SK-N-SH (cell line): ENCODE data around the gene KDM6B. TPM values are rescaled to one million over a fixed set of nuclear protein-coding genes. Genes with fewer than 3 reads are reported as not detected.

Experiments
- CTCF ChIA-PET: fragments of 300-600, 350-600 bp; formaldehyde crosslinking; extraction: SDS; loops from one replicate; lab custom pipeline; 2021; lab: Yijun Ruan, JAX
- POLR2A ChIA-PET: fragments of 350-600 bp; sonication (Branson Sonifier 250); formaldehyde crosslinking; extraction: SDS; loops from one replicate; lab custom pipeline; 2020; ENCODE audit warnings: antibody characterized with exemption, inconsistent platforms; lab: Yijun Ruan, JAX
- DNase-seq: peaks from one replicate; pipeline ENCODE4 v3.0.0; 2012
- H2AFZ ChIP-seq: fragments of 200-600 bp; sonication (generic); 2 replicates; pipeline ENCODE4 v1.8.1; 2016; ENCODE audit warnings: antibody characterized with exemption, mild to moderate bottlenecking, low read depth
- H3F3A ChIP-seq: fragments of 200-600 bp; sonication (generic); replicated peaks from 2 replicates; pipeline ENCODE3; 2016; ENCODE audit warnings: antibody characterized with exemption, mild to moderate bottlenecking; ENCODE audit not compliant: insufficient read depth
- H3K27ac ChIP-seq, 2 experiments: fragments of 200-500 bp in 1 of 2; fragments of 200-600 bp in 1 of 2; sonication (Bioruptor generic) in 1 of 2; sonication (generic), shearing (Covaris generic) in 1 of 2; 2 replicates each; pipeline versions ENCODE4 v1.5.1 to v1.6.1; 2014 to 2016; ENCODE audit warnings: low read depth in 2 of 2, inconsistent platforms in 1 of 2, low read length in 1 of 2, mild to moderate bottlenecking in 1 of 2, mixed read lengths in 1 of 2
- H3K27me3 ChIP-seq: fragments of 200-600 bp; sonication (generic), shearing (Covaris generic); 2 replicates; pipeline ENCODE4 v1.6.1; 2016; ENCODE audit warnings: mixed run types; ENCODE audit not compliant: insufficient read depth
- H3K36me3 ChIP-seq, 2 experiments: fragments of 200-500 bp in 1 of 2; fragments of 200-600 bp in 1 of 2; sonication (Bioruptor generic) in 1 of 2; sonication (generic) in 1 of 2; replicated peaks in 1 of 2; 2 replicates each; pipeline versions ENCODE3 to v1.5.1; 2014 to 2016; ENCODE audit warnings: low read length in 1 of 2, mild to moderate bottlenecking in 1 of 2; ENCODE audit not compliant: insufficient read depth in 2 of 2, control insufficient read depth in 1 of 2
- H3K4me1 ChIP-seq, 2 experiments: fragments of 200-500 bp in 1 of 2; fragments of 200-600 bp in 1 of 2; sonication (Bioruptor generic) in 1 of 2; sonication (generic), shearing (Covaris generic) in 1 of 2; 2 replicates each; pipeline versions ENCODE4 v1.5.1 to v1.6.1; 2014 to 2016; ENCODE audit warnings: low read depth in 1 of 2, low read length in 1 of 2, mixed run types in 1 of 2; ENCODE audit not compliant: insufficient read depth in 2 of 2, control insufficient read depth in 1 of 2
- H3K4me2 ChIP-seq: fragments of 200-600 bp; sonication (generic), shearing (Covaris generic); 2 replicates; pipeline ENCODE4 v1.6.1; 2017; ENCODE audit warnings: mixed run types
- H3K4me3 ChIP-seq, 2 experiments: fragments of 200-500 bp in 1 of 2; fragments of 200-600 bp in 1 of 2; sonication (Bioruptor generic) in 1 of 2; sonication (generic), shearing (Covaris generic) in 1 of 2; 2 replicates each; pipeline versions ENCODE4 v1.5.1 to v1.8.1; 2014 to 2016; ENCODE audit warnings: low read depth in 2 of 2, inconsistent platforms in 1 of 2, low read length in 1 of 2, mild to moderate bottlenecking in 1 of 2, mixed read lengths in 1 of 2, moderate library complexity in 1 of 2
- H3K79me2 ChIP-seq: fragments of 200-600 bp; sonication (generic); 2 replicates; pipeline ENCODE4 v1.8.1; 2017; ENCODE audit warnings: mild to moderate bottlenecking; ENCODE audit not compliant: insufficient read depth
- H3K9ac ChIP-seq: fragments of 200-600 bp; sonication (generic); 2 replicates; pipeline ENCODE4 v1.6.1; 2017; ENCODE audit warnings: mixed run types
- H3K9me2 ChIP-seq: fragments of 200-600 bp; sonication (generic); 2 replicates; pipeline ENCODE4 v1.6.1; 2017; ENCODE audit warnings: mixed run types
- H3K9me3 ChIP-seq: fragments of 200-600 bp; sonication (generic); 2 replicates; pipeline ENCODE4 v1.6.1; 2017; ENCODE audit warnings: mixed run types, mild to moderate bottlenecking, moderate library complexity
- H4K20me1 ChIP-seq: fragments of 200-600 bp; sonication (generic); 2 replicates; pipeline ENCODE4 v1.6.1; 2017; ENCODE audit warnings: mild to moderate bottlenecking, mixed run types; ENCODE audit not compliant: insufficient read depth
- GATA2 ChIP-seq: sonication (generic); formaldehyde crosslinking; IDR thresholded peaks from 2 replicates; pipeline ENCODE4 v1.5.0; 2020; ENCODE audit warnings: mild to moderate bottlenecking, missing genetic modification reagents
- MEF2A ChIP-seq: IDR thresholded peaks from 2 replicates; pipeline ENCODE4 v1.4.0; 2012; ENCODE audit warnings: low read depth, borderline replicate concordance
- NFIC ChIP-seq: IDR thresholded peaks from 2 replicates; pipeline ENCODE4 v1.4.0; 2012; ENCODE audit warnings: borderline replicate concordance
- NRF1 ChIP-seq: IDR thresholded peaks from 2 replicates; pipeline ENCODE4 v1.6.1; 2012; ENCODE audit warnings: low read depth, mild to moderate bottlenecking, low read length
- POLR2AphosphoS5 ChIP-seq: IDR thresholded peaks from 2 replicates; pipeline ENCODE4 v1.6.1; 2012; ENCODE audit warnings: low read depth, low read length
- REST ChIP-seq: IDR thresholded peaks from 2 replicates; pipeline ENCODE4 v1.6.1; 2012; ENCODE audit warnings: mild to moderate bottlenecking, low read depth, low read length, moderate library complexity
- RXRA ChIP-seq: IDR thresholded peaks from 2 replicates; pipeline ENCODE4 v1.4.0; 2012; ENCODE audit warnings: low read depth, mild to moderate bottlenecking, borderline replicate concordance
- SIN3A ChIP-seq: IDR thresholded peaks from 2 replicates; pipeline ENCODE4 v1.6.1; 2012; ENCODE audit warnings: low read depth, mild to moderate bottlenecking, low read length, moderate library complexity, borderline replicate concordance
- TCF12 ChIP-seq: IDR thresholded peaks from 2 replicates; pipeline ENCODE4 v1.4.0; 2012
- WGBS: methylation state at CpG from one replicate; pipeline ENCODE4 v1.1.6; 2017; ENCODE audit warnings: low lambda C conversion rate; 5-methylcytosine and 5-hydroxymethylcytosine counted together
- polyA plus RNA-seq, 3 experiments: library from polyadenylated mRNA; depleted of rRNA; stranded (reverse); fragments of >200 nt; gene quantifications; 2 replicates each; pipeline ENCODE4 v1.2.3, GENCODE V29; 2012

The KDM6B gene
- polyA plus RNA-seq, 1 of the 3 experiments (the other 2 are of a cell fraction) = 2.6 TPM

GRCh38 chr17:7846063-7846735 lies 12.2 kb downstream of the KDM6B start:
- CTCF ChIA-PET = interaction anchor here (0.6 to 4.1 kb wide), 4 partner anchors 11 to 195 kb away, joined by 3 to 37 read pairs (median 13); partner anchors contain the start of genes KDM6B and NAA38
- peaks cover 37% of the 10 kb centered on the region for H3F3A ChIP-seq
- H3K79me2 ChIP-seq = peaks cover 32% of the 10 kb centered on the region
- POLR2A ChIA-PET = no interaction called here
- no peak overlapping the region for H2AFZ ChIP-seq
- H3K4me3 ChIP-seq = no peak overlapping the region
- no peak overlapping the region; a peak in 1 of 4 replicates for H3K27ac ChIP-seq
- WGBS = 90% methylated on average over 14 of the region's 22 CpGs
- peaks cover 19 to 47% of the 10 kb centered on the region in 2 experiments for H3K36me3 ChIP-seq
- H3K9ac ChIP-seq = no peak overlapping the region
- H3K4me1 ChIP-seq = peaks cover 9 to 18% of the 10 kb centered on the region in 2 experiments; a peak in 3 of 4 replicates
- H4K20me1 ChIP-seq = peaks cover 39% of the 10 kb centered on the region
- no peaks in the 10 kb centered on the region for H3K9me3 ChIP-seq
- TF ChIP-seq REST = no peak
- no peak for TF ChIP-seq GATA2 (CRISPR knock-in tag)
- no peaks in the 10 kb centered on the region for H3K27me3 ChIP-seq
- no peak for DNase-seq
- H3K9me2 ChIP-seq = no peaks in the 10 kb centered on the region
- H3K4me2 ChIP-seq = no peak overlapping the region

DNA sequence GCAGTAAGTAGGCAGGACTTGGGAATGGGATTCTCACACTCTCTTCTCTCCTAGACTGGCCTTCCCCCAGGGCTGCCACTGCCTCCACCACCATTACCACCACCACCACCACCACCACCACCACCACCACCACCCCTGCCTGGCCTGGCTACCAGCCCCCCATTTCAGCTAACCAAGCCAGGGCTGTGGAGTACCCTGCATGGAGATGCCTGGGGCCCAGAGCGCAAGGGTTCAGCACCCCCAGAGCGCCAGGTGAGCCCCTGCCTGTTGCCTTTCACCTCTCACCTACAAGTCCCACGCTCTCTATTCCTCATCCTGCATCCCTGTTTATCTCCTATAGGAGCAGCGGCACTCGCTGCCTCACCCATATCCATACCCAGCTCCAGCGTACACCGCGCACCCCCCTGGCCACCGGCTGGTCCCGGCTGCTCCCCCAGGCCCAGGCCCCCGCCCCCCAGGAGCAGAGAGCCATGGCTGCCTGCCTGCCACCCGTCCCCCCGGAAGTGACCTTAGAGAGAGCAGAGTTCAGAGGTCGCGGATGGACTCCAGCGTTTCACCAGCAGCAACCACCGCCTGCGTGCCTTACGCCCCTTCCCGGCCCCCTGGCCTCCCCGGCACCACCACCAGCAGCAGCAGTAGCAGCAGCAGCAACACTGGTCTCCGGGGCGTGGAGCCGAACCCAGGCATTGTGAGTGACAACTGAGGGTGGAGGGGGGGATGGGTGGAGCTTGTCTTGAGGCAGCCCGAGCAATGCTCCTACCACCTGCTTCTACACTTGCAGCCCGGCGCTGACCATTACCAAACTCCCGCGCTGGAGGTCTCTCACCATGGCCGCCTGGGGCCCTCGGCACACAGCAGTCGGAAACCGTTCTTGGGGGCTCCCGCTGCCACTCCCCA lies 13.0 kb downstream of the KDM6B start:
- ChIA-PET CTCF (interaction anchor here (0.6 to 5.7 kb wide), 3 partner anchors 13 to 271 kb away, joined by 3 to 58 read pairs (median 19); partner anchors contain the start of gene KDM6B), POLR2A (interaction anchor here (0.6 kb wide), 1 partner anchor 24 kb away, joined by 3 read pairs; no protein-coding TSS in a partner anchor)
- Histone ChIP-seq H3K4me2 (no peak overlapping the region), H3K27ac (no peak overlapping the region), H4K20me1 (peaks cover 41% of the 10 kb centered on the region), H3K9me2 (no peaks in the 10 kb centered on the region), H3K9me3 (no peaks in the 10 kb centered on the region), H3K4me1 (peaks cover 8 to 21% of the 10 kb centered on the region in 2 experiments; a peak in 2 of 4 replicates), H3K9ac (no peak overlapping the region), H2AFZ (no peak overlapping the region), H3F3A (peaks cover 33% of the 10 kb centered on the region), H3K27me3 (no peaks in the 10 kb centered on the region), H3K79me2 (peaks cover 30% of the 10 kb centered on the region), H3K4me3 (no peak overlapping the region), H3K36me3 (peaks cover 25 to 52% of the 10 kb centered on the region in 2 experiments)
- 92% methylated on average over 16 of the region's 34 CpGs for WGBS
- TF ChIP-seq NRF1 (no peak), MEF2A (no peak), REST (no peak), TCF12 (no peak), NFIC (no peak), POLR2AphosphoS5 (no peak), SIN3A (no peak), RXRA (no peak)
- DNase-seq = no peak
